ENCODE data around the gene DOCK11. TPM values are rescaled to one million over a fixed set of nuclear protein-coding genes. Genes with fewer than 3 reads are reported as not detected.

Gene DOCK11
- total RNA-seq, 3 donors from 2014 or later = 4.5 to 31.6 (median 8.4) TPM

DNA sequence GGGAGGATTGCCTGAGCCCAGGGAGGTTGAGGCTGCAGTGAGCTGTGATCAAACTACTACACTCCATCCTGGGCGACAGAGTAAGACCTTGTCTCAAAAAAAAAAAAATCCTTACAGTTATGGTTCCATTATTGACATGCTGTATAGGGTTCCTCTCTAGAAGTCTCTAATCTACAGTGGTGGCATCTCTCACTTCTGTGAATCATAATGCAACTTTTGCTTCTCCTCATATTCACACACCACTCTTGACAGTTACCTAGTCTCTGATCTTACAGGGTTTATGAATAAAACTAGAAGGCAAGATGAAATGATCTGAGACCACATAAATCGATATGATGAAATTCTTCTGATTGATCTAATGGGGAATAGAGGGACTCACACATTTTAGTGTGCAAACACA, 40.6 kb downstream of the DOCK11 start:
- TF ChIP-seq, protein P1, sequence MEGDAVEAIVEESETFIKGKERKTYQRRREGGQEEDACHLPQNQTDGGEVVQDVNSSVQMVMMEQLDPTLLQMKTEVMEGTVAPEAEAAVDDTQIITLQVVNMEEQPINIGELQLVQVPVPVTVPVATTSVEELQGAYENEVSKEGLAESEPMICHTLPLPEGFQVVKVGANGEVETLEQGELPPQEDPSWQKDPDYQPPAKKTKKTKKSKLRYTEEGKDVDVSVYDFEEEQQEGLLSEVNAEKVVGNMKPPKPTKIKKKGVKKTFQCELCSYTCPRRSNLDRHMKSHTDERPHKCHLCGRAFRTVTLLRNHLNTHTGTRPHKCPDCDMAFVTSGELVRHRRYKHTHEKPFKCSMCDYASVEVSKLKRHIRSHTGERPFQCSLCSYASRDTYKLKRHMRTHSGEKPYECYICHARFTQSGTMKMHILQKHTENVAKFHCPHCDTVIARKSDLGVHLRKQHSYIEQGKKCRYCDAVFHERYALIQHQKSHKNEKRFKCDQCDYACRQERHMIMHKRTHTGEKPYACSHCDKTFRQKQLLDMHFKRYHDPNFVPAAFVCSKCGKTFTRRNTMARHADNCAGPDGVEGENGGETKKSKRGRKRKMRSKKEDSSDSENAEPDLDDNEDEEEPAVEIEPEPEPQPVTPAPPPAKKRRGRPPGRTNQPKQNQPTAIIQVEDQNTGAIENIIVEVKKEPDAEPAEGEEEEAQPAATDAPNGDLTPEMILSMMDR (IDR thresholded peaks at IDR 0.05) = no peak
- no peaks in the 10 kb centered on the region for H3K36me3 ChIP-seq (ENCODE audit: low read depth)
- no peaks in the 10 kb centered on the region for H3K9me3 ChIP-seq
- ATAC-seq (no peak), DNase-seq (no peak)
- no peak overlapping the region for H3K4me3 ChIP-seq
- intact Hi-C loops (cut with DNase I, micrococcal nuclease) = no loop called here
- H3K4me1 ChIP-seq (ENCODE audit: low read depth) = no peaks in the 10 kb centered on the region

DNA sequence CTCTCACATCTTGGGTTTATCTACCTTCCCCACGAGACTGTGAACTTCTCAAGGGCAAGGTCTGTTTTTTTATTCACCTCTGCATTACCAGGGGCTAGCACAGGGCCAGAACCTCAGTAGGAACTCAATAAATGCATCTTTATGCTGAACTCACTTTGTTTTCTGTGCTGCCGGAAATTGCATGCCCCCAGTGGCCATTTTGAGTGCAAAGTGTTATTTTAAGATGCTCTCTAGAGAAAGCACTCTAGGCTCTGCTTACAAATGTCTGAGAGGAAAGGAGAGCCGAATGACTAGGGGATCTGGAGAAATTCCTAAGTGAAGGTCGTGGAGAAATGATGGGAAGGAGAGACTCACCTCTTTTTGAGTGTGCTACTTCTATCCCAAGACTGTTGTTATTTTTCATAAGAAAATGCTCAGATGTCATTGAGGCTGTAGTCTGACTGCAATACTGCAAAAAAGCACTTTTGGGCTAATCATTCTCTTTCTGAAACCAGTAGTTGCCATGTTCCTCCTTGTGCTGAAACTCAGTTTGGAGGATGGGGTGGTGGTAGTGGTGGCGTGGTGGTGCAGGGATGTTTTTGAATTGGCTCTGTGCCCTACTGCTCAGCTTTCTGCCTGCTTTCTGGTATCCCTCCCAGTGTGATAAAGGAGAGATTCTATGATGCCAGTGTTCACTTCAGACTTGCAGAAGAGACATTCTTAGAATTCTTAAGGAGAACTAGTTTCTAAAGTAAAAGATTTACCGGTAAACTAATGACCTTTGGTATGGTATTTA, 41.3 kb downstream of the DOCK11 start:
- DNase-seq (no peak), ATAC-seq (peak; percentile 41)
- H3K4me1 ChIP-seq (ENCODE audit: low read depth) = no peaks in the 10 kb centered on the region
- H3K4me3 ChIP-seq = no peak overlapping the region
- no peaks in the 10 kb centered on the region for H3K9me3 ChIP-seq
- H3K36me3 ChIP-seq (ENCODE audit: low read depth) = no peaks in the 10 kb centered on the region
- intact Hi-C loops (cut with DNase I, micrococcal nuclease) = no loop called here
- TF ChIP-seq, protein P1 (IDR thresholded peaks at IDR 0.05) = no peak

DNA sequence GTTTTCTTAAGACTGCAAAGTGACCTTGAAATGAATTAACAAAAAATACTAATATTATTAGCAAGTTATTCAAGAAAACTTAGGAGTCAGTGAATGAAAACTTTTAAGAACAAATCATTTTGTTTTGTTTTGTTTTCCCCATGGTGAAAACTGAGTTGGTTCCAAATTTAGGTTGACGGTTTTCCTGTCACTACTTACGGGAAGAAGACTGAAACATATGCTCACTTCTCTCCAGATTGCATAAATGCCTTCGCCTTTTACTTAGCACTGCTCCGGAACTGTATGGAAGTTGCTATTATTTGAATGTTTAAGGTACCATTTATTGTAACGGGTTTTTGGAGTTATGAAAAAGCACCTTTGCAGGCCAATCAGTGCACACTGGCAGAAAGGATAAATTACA, 42.8 kb downstream of the DOCK11 start:
- H3K36me3 ChIP-seq (ENCODE audit: low read depth) = no peaks in the 10 kb centered on the region
- intact Hi-C loops (cut with DNase I, micrococcal nuclease) = no loop called here
- no peaks in the 10 kb centered on the region for H3K9me3 ChIP-seq
- no peak for DNase-seq
- TF ChIP-seq, protein P1 (IDR thresholded peaks at IDR 0.05) = no peak
- H3K4me3 ChIP-seq = no peak overlapping the region
- ATAC-seq = no peak
- H3K4me1 ChIP-seq (ENCODE audit: low read depth) = no peaks in the 10 kb centered on the region

DNA sequence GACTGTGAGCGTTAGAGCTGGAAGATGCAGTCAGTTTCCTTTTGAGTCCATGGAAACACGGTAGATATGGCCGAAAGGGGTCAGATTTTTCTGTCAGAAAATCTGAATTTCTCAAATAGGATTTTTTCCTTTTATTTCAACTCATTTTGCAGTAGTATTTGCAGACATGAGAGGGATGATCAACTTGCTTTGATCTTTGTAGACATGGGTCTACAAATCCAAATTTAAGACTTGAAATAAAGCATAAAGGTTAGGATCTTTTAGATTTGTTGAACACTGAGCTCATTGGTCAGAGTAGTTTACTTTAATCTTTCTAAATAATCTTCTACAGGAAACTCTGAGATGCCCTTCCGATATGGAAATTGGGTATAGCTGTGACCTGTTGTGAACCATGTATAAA, 44.7 kb downstream of the DOCK11 start:
- H3K36me3 ChIP-seq (ENCODE audit: low read depth) = no peaks in the 10 kb centered on the region
- DNase-seq (no peak), ATAC-seq (no peak)
- no peak overlapping the region for H3K4me3 ChIP-seq
- no peaks in the 10 kb centered on the region for H3K4me1 ChIP-seq (ENCODE audit: low read depth)
- intact Hi-C loops (cut with DNase I, micrococcal nuclease) = no loop called here
- no peaks in the 10 kb centered on the region for H3K9me3 ChIP-seq
- TF ChIP-seq, protein P1 (IDR thresholded peaks at IDR 0.05) = no peak

DNA sequence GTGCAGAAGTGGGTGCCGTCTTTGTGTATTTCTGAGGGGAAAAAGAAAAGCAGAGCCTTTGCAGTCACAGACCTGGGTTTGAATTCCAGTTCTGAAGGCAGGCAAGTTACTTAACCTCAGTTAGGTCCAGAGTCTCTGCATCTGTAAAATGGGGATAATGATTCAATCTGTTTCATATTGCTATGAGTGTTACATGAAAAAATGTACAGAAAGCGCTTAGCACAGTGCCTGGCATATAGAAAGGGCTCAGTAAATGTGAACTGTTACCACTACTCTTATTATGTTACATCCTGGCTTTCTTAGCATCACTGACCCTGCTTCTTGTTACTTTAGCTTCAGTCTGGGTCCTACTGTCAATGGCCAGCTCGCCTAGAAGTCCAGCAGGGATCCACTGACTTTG, 45.9 kb downstream of the DOCK11 start:
- intact Hi-C loops (cut with DNase I, micrococcal nuclease) = no loop called here
- TF ChIP-seq, protein P1 (IDR thresholded peaks at IDR 0.05) = no peak
- H3K4me3 ChIP-seq = no peak overlapping the region
- H3K4me1 ChIP-seq (ENCODE audit: low read depth) = no peaks in the 10 kb centered on the region
- no peaks in the 10 kb centered on the region for H3K9me3 ChIP-seq
- ATAC-seq (no peak), DNase-seq (no peak)
- no peaks in the 10 kb centered on the region for H3K36me3 ChIP-seq (ENCODE audit: low read depth)
